ENCODE measurements around the gene PMM1.

- TF ChIP-seq, protein P1, sequence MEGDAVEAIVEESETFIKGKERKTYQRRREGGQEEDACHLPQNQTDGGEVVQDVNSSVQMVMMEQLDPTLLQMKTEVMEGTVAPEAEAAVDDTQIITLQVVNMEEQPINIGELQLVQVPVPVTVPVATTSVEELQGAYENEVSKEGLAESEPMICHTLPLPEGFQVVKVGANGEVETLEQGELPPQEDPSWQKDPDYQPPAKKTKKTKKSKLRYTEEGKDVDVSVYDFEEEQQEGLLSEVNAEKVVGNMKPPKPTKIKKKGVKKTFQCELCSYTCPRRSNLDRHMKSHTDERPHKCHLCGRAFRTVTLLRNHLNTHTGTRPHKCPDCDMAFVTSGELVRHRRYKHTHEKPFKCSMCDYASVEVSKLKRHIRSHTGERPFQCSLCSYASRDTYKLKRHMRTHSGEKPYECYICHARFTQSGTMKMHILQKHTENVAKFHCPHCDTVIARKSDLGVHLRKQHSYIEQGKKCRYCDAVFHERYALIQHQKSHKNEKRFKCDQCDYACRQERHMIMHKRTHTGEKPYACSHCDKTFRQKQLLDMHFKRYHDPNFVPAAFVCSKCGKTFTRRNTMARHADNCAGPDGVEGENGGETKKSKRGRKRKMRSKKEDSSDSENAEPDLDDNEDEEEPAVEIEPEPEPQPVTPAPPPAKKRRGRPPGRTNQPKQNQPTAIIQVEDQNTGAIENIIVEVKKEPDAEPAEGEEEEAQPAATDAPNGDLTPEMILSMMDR (IDR thresholded peaks at IDR 0.05; ENCODE audit: borderline replicate concordance, extremely low read depth, low read length, poor library complexity, severe bottlenecking) = no peak
- no peak for TF ChIP-seq EZH2 (IDR thresholded peaks at IDR 0.05; ENCODE audit: borderline replicate concordance, low read depth, low read length, severe bottlenecking)
These were observed 58.5 kb downstream of the PMM1 start for GRCh38 chr22:41530890-41531714.
